Measurements from ENCODE around the gene IGFBP1. TPM values are rescaled to one million over a fixed set of nuclear protein-coding genes. Genes with fewer than 3 reads are reported as not detected.

The IGFBP1 gene
- total RNA-seq, 2 donors from 2014 or later, result not detected

DNA sequence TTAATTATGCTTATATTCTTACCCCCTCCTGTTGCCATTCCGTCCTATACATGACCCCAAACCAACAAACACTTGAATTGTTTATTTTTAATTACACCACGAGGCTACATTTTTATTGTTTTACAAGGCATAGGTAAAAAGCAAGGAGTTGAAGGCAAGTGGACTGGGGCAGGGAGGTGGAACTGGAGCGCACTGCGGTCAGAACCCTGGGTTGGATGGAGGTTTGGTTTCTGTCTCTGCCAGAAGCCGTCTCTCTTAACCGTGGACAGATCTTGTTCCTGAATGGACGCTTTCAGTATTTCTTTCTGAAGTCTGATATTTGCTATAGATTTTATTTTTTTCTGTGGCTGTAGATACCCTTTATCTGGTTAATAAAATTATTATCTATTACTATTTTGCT, 52.7 kb downstream of the IGFBP1 start:
- no peak for DNase-seq (ENCODE audit: low spot score)
- Histone ChIP-seq H3K4me3 (no peak overlapping the region), H3K4me1 (replicated peaks) (no peaks in the 10 kb centered on the region), H3K9me3 (no peaks in the 10 kb centered on the region), H3K36me3 (no peaks in the 10 kb centered on the region), H3K27ac (no peak overlapping the region), H3K27me3 (replicated peaks; ENCODE audit: insufficient read depth) (no peaks in the 10 kb centered on the region)
- intact Hi-C loops (cut with DNase I), result no loop called here
- TF ChIP-seq, protein P1, sequence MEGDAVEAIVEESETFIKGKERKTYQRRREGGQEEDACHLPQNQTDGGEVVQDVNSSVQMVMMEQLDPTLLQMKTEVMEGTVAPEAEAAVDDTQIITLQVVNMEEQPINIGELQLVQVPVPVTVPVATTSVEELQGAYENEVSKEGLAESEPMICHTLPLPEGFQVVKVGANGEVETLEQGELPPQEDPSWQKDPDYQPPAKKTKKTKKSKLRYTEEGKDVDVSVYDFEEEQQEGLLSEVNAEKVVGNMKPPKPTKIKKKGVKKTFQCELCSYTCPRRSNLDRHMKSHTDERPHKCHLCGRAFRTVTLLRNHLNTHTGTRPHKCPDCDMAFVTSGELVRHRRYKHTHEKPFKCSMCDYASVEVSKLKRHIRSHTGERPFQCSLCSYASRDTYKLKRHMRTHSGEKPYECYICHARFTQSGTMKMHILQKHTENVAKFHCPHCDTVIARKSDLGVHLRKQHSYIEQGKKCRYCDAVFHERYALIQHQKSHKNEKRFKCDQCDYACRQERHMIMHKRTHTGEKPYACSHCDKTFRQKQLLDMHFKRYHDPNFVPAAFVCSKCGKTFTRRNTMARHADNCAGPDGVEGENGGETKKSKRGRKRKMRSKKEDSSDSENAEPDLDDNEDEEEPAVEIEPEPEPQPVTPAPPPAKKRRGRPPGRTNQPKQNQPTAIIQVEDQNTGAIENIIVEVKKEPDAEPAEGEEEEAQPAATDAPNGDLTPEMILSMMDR (IDR thresholded peaks at IDR 0.05), result no peak
- TF ChIP-seq POLR2AphosphoS5 (IDR thresholded peaks at IDR 0.05) (no peak), POLR2A (IDR thresholded peaks at IDR 0.05) (no peak)
- WGBS, result 71% methylated on average over 7 of the region's 7 CpGs

Small RNA genes lying within 50 kb of the gene (small RNA-seq; reads per million reads assigned to genes)
- 0 reads per million in 2 donors for gene RNU6-326P

Other genes with a start within 250 kb of the IGFBP1 start
- not detected for gene CCDC201, start 15.4 kb upstream of the IGFBP1 start, total RNA-seq
- 100 to 1,000 TPM in 1 of 2 donors, 10 to 100 TPM in 1; 71.6 to 105 TPM for gene IGFBP3, start 32.8 kb downstream of the IGFBP1 start, total RNA-seq

All from prostate gland (tissue), 2 donors.